Epithelial cell of proximal tubule (primary cell): ENCODE results near the gene ZNF808. TPM values are rescaled to one million over a fixed set of nuclear protein-coding genes. Genes with fewer than 3 reads are reported as not detected.
"Not testable (repeated sequence)": the region's sequence is repeated elsewhere in the genome, so short reads cannot be mapped to it uniquely, and the experiment has no call there.

ENCODE experiments used
- DNase-seq: peaks from one replicate; pipeline ENCODE4 v3.0.0-alpha.2; 2011; ENCODE audit warnings: low read depth
- H3K4me3 ChIP-seq: 2 replicates; pipeline ENCODE4 v1.5.1; 2011; ENCODE audit warnings: low read depth, mild to moderate bottlenecking, low read length
- CTCF ChIP-seq: conservative IDR thresholded peaks from 2 replicates; pipeline ENCODE4 v1.5.1; 2012; ENCODE audit warnings: low read depth, mild to moderate bottlenecking, low read length
- total RNA-seq: library from RNA; depleted of rRNA; stranded (reverse); fragments of >200 nt; gene quantifications from 2 replicates; pipeline ENCODE4 v1.2.3, GENCODE V29; 2015

The ZNF808 gene
- total RNA-seq, 1 donor from 2014 or later: 13.3 TPM

DNA sequence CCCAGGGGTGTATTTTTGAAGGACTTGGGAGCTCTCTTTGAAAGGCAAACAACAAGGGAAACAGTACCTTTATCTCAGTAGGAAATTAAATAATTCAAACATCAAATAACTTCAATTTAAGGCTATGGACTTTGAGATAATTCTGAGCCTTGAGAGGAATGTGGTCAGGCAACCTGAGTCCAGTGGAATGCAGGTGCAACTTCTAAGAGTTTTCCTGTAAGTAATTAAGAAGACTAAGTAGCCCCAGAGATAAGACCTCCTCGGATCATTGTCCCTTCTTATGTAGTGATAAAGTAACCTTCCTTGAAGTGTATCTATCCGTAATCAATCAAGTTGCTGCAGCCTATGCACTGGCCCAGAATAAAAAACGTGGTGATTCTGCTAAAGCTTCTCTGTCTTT, 71.8 kb downstream of the ZNF808 start:
- H3K4me3 ChIP-seq: no peak overlapping the region
- no peak for TF ChIP-seq CTCF
- DNase-seq: no peak

- peak overlapping the region; percentile 56 for H3K4me3 ChIP-seq
- no peak for TF ChIP-seq CTCF
- no peak for DNase-seq
Measured at GRCh38 chr19:52600639-52601024, 73.2 kb downstream of the ZNF808 start.

DNA sequence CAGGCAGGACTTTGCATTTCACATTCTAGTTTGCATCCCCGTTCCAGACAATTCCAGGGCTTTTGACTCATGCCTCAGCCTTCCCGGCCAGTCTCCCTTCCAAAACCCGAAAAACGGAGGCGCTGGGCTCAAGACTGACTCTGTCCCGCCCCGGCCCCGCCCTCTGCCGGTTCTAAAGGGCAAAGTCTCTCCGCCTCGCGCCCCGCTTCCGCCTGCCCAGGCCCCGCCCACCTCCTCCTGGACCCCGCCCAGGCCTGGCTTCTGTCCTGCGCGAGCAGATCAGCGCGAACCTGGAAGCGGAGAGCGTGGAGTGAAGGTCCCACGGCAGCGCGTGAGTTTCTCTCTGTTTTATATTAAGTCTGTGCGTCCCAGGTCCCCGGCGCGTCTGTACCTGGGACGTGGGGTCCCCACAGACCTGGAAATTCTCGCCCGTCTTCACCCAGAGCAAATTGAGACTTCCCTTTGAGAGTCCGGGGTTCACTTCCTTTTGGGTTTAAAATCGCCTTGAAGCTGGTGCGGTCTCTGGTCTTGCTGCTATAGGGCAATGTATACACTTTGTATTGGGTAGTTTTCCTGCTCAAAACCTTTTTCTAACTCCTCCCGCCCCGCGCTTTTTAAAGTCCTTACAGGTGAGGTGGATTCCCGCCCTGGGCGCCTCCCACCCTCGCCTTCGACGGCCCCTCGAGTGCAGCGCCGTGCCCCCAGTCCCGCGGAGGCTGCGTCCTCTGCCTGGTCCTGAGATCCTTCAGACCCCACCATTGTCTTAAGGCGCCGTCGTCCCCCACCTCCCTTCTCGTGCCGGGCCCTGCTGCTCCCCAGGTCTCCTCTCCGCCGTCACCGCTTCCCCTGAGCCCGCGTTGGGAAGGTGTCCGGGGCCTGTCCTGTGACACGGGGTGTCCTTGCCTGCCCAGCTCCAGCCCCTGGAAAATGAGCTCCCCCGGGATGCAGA, 73.8 kb downstream of the ZNF808 start:
- peak overlapping the region; percentile 56 for H3K4me3 ChIP-seq
- DNase-seq: peak; percentile 33
- no peak for TF ChIP-seq CTCF

GRCh38 chr19:52601974-52602366, 74.5 kb downstream of the ZNF808 start:
- peak; percentile 43 for TF ChIP-seq CTCF
- DNase-seq: not testable (repeated sequence)
- H3K4me3 ChIP-seq: peak overlapping the region; percentile 56

- no peak for DNase-seq
- H3K4me3 ChIP-seq: no peak overlapping the region
- no peak for TF ChIP-seq CTCF
Measured at GRCh38 chr19:52602941-52603340, 75.5 kb downstream of the ZNF808 start.

DNA sequence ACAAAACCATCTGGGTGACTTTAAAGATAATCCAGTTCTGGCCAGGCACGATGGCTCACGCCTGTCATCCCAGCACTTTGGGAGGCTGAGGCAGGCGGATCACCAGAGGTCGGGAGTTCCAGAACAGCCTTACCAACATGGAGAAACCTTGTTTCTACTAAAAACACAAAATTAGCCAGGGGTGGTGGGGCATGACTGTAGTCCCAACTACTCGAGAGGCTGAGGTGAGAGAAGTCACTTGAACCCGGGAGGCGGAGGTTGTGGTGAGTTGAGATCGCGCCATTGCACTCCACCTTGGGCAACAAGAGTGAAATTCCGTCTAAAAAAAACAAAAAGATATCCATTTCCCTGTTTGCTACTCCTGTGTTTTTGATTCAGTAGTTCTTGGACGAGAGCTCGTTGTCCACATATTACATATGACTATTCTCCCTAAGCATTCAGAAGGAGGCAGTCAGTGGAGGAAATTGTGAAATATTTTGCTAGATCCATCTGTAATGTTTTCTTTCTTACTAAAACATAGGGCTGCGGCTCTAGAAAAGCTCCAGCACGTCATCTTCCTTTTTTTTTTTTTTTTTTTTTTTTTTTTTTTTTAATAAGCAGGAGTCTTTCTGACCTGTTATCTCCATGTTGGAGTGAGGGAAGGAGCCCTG, 76.2 kb downstream of the ZNF808 start:
- no peak overlapping the region for H3K4me3 ChIP-seq
- TF ChIP-seq CTCF: no peak
- DNase-seq: no peak

Other genes starting within 250 kb of the ZNF808 start
- 8.0 and 20.8 TPM in 2 replicates for gene ZNF480, start 230.5 kb upstream of the ZNF808 start, total RNA-seq
- gene ZNF610, start 191.4 kb upstream of the ZNF808 start, total RNA-seq: 0.51 and 1.3 TPM in 2 replicates
- 16.7 and 22.8 TPM in 2 replicates for gene ZNF880, start 157.7 kb upstream of the ZNF808 start, total RNA-seq
- 10.0 and 10.6 TPM in 2 replicates for gene ZNF528, start 129.8 kb upstream of the ZNF808 start, total RNA-seq
- 0.07 TPM in 1 of 2 replicates, not detected in the other for gene ZNF534, start 98.5 kb upstream of the ZNF808 start, total RNA-seq
- gene ZNF578, start 74.1 kb upstream of the ZNF808 start, total RNA-seq: 1.6 and 2.3 TPM in 2 replicates
- gene ZNF701, start 42.6 kb downstream of the ZNF808 start, total RNA-seq: 7.6 and 8.8 TPM in 2 replicates
- 21.8 and 46.5 TPM in 2 replicates for gene ZNF83, start 110.7 kb downstream of the ZNF808 start, total RNA-seq
- gene ZNF611, start 207.4 kb downstream of the ZNF808 start, total RNA-seq: 11.1 and 15.5 TPM in 2 replicates